ENCODE results near the gene MAP4.

Gene MAP4

DNA sequence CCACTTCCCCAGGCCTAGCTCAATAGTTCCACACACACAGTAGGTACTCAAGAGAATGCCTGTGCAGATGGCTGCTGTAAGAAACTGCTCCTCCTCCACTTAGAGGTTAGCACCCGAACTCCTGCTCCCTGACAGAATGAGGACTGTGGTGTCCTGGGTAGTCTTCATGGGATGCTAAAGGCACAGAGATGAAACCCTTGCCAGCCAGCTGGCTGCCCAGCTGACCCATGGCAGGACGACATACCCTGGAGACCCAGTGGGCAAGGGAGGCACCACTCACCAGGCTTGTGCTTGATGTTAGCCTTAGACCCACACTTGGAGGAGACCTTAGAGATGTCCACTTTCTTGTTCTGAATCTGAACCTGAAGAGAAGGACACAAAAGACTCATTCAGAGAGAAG, 159.1 kb downstream of the MAP4 start:
- TF ChIP-seq, protein P1, sequence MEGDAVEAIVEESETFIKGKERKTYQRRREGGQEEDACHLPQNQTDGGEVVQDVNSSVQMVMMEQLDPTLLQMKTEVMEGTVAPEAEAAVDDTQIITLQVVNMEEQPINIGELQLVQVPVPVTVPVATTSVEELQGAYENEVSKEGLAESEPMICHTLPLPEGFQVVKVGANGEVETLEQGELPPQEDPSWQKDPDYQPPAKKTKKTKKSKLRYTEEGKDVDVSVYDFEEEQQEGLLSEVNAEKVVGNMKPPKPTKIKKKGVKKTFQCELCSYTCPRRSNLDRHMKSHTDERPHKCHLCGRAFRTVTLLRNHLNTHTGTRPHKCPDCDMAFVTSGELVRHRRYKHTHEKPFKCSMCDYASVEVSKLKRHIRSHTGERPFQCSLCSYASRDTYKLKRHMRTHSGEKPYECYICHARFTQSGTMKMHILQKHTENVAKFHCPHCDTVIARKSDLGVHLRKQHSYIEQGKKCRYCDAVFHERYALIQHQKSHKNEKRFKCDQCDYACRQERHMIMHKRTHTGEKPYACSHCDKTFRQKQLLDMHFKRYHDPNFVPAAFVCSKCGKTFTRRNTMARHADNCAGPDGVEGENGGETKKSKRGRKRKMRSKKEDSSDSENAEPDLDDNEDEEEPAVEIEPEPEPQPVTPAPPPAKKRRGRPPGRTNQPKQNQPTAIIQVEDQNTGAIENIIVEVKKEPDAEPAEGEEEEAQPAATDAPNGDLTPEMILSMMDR (IDR thresholded peaks at IDR 0.05; ENCODE audit: borderline replicate concordance, insufficient read depth, low read depth, low read length) = no peak
- no peak overlapping the region for H3K4me3 ChIP-seq (ENCODE audit: low read depth, low read length)

DNA sequence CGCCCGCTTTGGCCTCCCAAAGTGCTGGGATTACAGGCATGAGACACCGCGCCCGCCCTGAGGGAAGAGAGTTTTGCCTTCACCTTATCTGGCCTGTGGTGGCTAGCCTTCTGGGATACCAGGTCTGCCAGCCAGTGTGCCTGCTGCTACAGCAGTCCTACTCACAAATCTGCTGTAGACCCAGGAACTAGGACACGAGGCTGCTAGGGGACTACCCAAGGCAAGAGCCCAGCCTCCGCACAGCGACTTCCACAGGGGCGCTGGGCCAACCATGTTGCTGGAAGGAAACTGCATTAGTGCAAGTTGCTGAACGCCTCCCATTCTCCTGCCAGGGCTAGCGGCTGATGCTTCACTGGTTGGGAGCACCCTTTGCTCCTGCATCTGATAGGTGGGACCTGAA, 159.5 kb downstream of the MAP4 start:
- H3K4me3 ChIP-seq (ENCODE audit: low read depth, low read length) = no peak overlapping the region
- TF ChIP-seq, protein P1 (IDR thresholded peaks at IDR 0.05; ENCODE audit: borderline replicate concordance, insufficient read depth, low read depth, low read length) = no peak

DNA sequence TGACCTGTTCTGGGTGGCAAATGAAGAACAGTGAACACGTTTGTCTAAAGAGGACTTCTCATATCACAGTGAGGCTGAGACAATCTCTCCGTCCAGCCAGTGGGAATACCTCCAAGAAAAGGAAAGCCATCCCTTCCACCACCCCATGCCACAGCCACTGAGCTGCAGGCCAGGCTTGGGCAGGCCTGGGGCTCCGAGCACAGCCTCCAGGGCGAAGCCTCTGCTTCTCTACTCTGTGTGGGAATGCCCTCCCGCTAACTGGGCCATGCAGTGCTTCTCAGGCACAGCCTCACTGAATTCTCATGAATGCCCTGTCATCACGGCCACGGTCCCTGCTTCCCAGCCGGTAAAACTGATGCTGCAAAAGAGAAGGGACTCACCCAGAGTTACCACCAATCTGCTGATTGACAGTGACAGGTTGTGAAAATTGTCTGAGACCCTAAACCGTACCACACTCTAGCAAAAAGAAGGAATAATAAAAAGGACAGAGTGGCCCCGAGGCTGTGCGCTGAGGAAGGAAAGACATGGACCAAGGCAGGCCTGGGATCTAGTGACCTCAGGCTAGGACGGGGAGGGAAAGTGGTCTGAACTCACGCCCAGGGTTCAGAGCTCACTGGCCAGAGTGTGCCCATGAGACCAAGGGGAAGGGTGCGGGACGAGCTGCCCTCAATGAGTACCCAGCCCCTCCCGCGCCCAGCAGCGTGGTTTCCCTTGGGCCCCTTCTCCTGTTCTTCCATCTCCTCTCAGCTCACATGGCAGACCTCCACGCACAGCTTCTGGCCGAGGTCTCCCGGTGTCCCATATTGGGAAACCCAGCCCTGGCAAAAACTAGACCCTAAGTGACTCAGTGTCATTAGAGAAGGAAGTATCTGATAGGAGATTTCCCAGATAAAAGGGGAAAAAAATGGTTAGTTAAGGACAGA, 160.5 kb downstream of the MAP4 start:
- H3K4me3 ChIP-seq (ENCODE audit: low read depth, low read length) = no peak overlapping the region
- TF ChIP-seq, protein P1 (IDR thresholded peaks at IDR 0.05; ENCODE audit: borderline replicate concordance, insufficient read depth, low read depth, low read length) = no peak

DNA sequence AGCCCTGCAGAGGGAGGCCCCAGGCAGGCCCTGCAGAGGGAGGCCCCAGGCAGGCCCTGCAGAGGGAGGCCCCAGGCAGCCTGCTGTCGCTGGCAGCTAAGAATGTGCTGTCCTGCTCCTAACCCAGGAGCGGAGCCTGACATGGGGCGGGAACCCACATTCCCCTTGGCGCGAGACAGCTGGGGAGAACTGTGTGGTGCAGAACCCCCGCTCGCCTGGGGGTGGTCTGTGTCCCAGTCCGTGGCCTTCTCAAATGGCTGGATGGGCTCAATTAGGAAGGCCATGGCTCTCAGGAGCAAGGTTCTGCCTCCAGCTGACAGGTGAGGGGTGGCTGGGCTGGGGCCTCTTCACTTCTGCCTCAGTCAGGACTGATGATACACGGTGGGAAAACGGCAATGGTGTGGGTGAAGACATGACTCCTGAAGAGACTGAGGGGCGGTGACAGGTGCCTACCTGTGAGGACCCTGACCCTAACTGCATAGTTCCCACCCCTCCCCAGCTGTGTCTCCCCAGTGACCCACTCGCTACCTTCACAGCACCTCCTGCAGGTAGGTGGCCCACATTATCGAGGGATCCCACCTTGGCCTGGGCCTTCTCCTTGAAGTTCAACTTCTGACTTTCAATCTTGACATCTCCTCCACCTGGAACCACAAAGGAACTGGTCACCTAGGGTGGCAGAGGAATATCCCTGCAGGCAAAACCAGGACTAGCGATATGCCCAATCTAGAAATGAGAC, 161.3 kb downstream of the MAP4 start:
- TF ChIP-seq, protein P1 (IDR thresholded peaks at IDR 0.05; ENCODE audit: borderline replicate concordance, insufficient read depth, low read depth, low read length) = no peak
- no peak overlapping the region for H3K4me3 ChIP-seq (ENCODE audit: low read depth, low read length)

DNA sequence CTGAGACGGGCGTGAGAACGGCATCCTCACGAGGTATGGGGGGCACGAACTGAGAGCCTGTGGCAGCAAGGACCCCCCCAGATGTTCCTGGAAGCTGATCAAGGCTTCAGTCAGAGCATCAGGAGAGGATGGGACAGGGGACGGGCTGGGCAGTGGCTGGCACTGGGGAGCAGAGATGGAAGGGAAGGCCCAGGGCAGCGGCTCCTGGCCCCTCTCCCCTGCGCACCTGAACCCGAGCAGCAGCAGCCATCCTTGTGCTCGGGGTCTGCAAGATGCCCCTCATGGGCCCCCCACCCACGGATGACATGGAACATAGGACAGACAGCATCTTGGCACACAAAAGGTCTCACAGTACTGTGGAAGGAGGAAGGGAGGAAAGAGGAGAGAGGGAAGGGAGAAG, 161.9 kb downstream of the MAP4 start:
- no peak overlapping the region for H3K4me3 ChIP-seq (ENCODE audit: low read depth, low read length)
- TF ChIP-seq, protein P1 (IDR thresholded peaks at IDR 0.05; ENCODE audit: borderline replicate concordance, insufficient read depth, low read depth, low read length) = no peak

DNA sequence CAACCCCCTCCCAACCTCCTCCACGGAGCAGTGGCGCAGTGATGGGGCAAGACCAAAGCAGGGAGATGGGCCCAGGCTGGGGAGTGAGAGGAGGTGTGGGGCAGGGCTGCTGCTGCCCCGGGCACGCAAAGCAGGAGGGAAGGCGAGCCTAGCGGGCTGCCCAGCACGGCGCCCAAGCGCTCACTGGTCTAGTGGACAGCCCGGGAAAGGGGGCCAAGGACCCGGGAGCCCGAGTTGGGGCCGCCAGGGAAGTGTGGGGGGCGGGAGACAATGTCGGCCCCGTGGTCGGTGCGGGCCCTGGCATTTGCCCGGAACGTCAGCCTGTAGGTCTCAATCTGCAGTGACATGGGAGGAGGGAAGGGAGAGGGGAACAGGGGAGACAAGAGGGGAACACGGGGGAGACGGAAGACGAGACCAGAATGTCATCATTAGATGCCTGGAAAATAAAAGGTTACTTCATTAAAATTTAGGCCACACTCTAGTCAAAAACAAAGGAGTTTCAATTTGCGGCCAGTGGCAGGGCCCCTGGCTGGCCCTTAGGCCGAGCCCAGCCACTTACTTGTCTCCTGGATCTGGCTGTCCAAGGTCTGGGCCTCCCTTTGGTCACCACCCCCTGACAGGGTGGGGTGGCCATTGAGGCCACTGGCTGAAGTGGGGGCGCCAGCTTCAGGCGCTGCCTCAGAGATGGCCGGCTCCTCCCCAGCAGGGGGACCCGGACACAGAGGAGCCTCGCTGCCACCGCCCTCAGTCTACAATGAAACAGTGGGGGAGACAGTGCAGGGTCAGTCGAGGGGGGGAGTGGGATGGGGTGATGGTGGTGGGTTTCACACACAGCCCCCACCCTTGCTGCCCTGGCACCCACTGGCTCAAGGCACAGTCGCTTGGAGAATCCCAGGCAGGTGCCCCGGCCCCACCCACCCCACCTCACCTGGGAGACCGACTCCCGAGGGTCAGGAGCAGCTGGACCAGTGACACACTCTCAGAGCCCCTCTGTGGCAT, 163.3 kb downstream of the MAP4 start:
- TF ChIP-seq, protein P1 (IDR thresholded peaks at IDR 0.05; ENCODE audit: borderline replicate concordance, insufficient read depth, low read depth, low read length) = no peak
- H3K4me3 ChIP-seq (ENCODE audit: low read depth, low read length) = no peak overlapping the region
